Stimulated activated CD8-positive, alpha-beta memory T cell treated with anti-CD3 and anti-CD28 coated beads, Interleukin-2, amount 100 ng/mL, for 48 hours (primary cell): ENCODE results near the gene FALEC.

Source experiments
- DNase-seq, 2 donors: peaks; one replicate each; pipeline ENCODE4 v3.0.0-alpha.2; 2020; ENCODE audit warnings: low read depth in 2 of 2

Gene FALEC

GRCh38 chr1:150511985-150512660 is 3.4 kb upstream of the FALEC start:
- DNase-seq: no peak

GRCh38 chr1:150512846-150513245 is 2.7 kb upstream of the FALEC start:
- DNase-seq: no peak

- DNase-seq: no peak
These were observed 2.2 kb upstream of the FALEC start for GRCh38 chr1:150513351-150513791.

DNA sequence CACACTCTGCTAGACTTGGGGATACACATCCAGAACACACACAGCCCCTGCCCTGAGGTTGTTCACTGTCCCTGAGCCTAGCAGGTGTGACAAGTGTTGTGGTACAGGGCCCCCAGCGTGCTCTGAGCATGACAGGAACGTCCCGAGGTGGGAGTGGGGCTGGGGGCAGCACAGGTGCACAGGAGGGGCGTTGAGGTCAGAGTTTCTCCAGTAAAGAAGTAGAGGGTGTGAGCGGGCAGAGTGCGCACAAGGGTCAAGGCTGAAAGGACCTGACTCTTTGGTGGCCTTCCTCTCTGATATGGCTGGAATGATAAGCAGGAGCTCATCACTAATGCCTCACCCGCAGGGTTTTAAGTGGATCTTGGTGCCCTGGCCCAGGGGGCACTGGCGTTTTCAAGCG is 1.3 kb upstream of the FALEC start:
- DNase-seq: no peak

GRCh38 chr1:150514913-150515327 is 632 bp upstream of the FALEC start:
- no peak for DNase-seq

- DNase-seq: no peak
These were observed 569 bp downstream of the FALEC start for GRCh38 chr1:150516050-150516591.

GRCh38 chr1:150516616-150517015 is 1.1 kb downstream of the FALEC start:
- no peak for DNase-seq

DNA sequence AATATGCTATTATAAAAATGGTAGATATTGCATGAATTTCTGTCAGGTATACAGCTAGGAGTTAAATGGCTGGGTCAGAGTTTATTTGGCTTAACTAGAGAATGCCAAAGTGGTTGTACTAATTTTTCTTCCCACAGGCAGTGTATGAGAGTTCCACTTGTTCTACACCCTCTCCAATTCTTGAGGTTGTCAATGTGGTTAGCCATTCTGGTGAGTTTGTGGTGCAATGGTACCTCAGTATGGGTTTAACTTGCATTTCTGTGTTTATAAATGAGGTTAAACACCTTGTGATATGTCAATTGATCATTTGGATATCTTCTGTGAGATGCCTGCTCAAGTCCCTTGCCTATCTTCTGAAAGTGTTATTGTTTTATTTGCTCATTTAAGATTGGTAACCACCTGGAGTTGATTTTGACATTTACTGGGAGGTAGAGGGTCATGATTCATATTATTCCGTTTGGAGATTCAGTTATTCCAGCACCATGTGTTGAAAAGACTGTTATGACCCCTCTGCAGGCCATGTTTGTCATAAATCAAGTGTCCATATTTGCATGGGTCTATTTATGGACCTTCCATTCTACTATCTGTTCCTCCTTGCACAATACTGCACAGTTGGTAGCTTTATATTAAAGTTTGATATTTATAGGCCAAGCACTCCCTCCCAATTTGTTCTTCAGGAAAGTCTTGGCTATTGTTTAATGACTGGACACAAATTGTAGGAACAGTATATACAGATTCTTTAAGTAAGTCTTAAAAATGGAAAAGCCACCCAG is 5.8 kb downstream of the FALEC start:
- DNase-seq: no peak

DNA sequence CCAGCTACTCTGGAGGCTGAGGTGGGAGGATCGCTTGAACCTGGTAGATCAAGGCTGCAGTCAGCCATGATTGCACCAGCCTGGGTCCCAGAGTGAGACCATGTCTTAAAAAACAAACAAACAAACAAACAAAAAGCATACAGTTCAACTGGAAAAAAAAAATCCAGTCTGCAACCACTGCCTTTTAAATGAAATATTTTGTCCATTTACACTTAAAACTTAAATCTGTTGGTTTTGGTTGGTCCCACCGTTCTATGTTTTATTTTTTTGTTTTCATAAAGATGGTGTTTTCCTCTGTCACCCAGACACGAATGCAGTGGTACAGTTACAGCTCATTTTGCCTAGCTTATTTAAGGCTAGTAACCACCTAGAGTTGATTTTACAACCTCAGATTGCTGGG is 9.8 kb downstream of the FALEC start:
- no peak for DNase-seq

- DNase-seq: no peak
These were observed 12.6 kb downstream of the FALEC start for GRCh38 chr1:150528196-150528595.

- DNase-seq: no peak
These were observed 13.5 kb downstream of the FALEC start for GRCh38 chr1:150529017-150529416.

DNA sequence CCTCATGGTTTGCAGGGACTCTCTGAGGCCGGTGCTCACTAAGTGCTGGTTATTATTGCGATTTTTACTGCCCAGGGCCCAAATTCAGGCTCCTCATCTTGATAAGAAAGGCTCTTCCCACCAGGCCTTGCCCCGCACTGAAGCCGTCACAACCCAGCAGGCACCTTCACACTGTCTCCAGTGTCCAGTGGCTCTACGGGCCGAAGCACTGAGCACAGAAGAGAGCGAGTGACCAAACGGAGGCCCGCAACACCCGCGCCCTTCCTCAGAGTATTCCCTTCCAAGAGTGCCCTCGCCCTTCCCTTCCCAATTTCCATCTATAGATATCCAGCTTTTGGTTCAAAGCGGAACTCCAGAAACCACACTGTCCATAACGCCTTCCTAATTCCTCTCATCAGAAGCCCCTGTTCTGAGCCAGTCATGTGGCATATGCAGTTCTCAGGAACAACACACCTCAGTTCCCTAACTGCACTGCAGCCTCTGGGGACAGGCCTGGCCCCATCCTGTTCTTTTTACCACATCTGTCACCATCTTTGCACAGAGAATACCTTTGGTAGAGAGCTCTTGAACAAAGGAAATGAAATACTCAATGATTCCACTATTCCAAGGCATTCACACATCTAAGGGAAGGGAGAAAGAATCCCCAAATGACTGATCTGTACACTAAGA is 15.1 kb downstream of the FALEC start:
- no peak for DNase-seq

- DNase-seq: no peak
These were observed 17.3 kb downstream of the FALEC start for GRCh38 chr1:150532860-150533259.

- no peak for DNase-seq
These were observed 18.4 kb downstream of the FALEC start for GRCh38 chr1:150534002-150534401.

DNA sequence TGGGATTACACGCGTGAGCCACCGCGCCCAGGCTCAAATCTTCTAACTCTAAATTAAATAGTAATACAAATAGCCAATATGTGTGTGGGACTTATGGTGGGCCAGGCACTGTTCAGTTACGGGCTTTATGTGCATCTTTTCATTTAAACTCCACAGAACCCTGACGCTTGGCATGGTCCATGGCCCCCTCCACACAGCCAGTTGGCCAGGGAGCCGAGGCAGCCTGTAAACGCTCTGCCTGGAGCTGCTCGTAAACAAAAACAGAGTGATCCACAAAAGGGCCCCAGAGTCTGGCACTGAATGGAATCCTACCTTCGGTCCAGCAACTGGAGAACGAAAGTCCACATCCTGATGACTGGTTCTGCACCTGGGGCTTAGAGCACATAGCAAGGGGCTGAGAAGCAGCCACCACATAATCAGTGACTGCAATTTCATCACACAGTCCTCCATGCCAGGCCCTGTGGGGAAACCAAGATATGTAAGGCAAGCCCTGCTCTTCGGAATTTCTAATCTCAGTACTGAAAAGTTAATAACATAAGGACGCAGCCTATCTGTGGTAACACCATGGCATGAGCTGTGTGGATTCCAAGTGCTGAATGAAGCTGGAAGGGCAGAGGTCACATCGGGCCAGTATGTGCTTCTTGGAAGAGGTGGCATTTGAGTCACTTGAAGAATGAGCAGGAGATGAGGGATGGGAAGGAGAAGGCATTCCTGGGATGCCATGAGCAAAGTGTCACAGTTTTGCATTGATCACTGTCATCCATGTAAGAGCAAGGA is 20.1 kb downstream of the FALEC start:
- DNase-seq: no peak

DNA sequence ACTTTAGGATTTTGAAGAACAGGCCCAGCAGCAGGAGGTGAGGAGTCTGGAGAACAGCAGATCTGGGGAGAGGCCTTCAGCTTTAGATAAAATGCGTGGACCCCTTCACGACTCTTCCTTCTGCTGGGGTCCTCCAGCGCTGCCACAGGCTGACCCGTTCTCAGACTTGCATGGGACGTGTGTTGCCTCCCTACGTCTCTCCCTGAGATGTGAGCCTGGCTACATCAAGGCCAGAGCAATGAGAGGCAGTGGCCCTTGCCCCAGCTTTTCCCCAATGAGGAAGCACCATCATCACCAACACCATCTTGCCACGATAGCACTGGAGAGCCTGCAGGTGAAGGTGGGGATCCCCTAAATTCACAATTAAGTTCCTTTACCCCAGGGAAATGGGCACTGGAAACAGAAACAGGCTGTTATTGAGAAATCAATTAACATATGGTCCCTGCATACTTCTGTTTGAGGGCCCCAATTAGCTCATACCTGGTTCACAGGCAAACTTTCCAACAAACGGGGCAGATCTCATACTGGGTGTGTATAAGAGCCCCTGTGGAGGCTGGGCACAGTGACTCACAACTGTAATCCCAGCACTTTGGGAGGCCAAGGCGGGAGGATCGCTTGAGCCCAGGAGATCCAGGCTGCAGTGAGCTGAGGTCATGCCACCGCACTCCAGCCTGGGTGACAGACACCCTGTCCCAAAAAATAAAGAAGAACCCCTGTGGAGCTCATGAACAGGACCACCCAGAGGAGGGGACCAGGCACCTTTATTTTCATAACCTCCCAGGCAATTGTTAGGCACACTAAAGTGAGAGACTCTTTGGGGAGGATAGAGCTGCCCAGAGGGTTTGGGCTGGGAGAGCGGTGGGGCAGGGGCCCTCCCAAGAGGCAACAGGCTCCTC is 21.5 kb downstream of the FALEC start:
- no peak for DNase-seq

DNA sequence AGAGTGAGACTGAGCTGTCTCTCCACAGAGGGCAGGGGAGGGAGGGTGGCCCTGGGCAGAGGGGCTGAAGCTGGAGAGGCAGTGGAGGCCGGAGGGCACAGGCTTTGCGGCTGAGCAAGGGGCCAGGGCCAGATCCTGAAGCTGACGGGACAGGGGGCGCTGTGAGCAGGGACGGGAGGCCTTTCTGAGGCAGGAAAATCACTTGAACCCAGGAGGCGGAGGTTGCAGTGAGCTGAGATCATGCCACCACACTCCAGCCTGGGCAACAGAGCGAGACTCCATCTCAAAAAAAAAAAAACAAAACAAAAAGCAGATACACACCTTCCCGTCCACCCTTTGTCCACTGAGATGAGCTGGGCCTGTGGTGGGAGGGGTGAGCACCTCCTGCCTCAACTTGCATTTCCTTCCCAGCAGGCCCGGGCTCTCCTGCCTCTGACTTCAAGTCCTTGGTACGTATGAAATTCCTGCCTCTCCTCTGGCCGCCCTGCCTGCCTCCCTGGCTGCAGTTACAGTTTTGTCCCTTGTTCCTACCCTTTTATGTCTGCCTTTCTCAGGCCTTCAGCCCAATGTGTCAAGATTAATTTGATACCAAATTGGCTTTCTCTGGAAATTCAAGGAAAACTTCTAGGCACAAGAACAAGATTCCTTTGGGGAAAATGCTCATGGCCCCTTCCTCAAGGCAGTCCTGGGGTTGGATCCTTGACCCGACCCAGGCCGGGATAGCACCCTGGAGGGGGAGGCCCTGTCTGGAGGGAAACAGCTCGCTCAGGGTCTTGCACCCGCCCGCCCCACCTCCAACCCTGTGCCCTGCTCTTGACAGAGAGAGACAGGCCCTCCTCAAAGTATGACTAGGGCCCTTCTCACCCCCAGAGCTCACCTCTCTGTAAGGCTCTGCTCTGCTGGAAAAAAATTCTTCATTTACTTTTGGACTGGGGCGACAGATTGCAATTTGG is 22.5 kb downstream of the FALEC start:
- no peak for DNase-seq

GRCh38 chr1:150543500-150544143 is 28.1 kb downstream of the FALEC start:
- DNase-seq: no peak

- DNase-seq: no peak
These were observed 28.7 kb downstream of the FALEC start for GRCh38 chr1:150544204-150544603.
